Measurements from ENCODE around the gene GAPDH.

DNA sequence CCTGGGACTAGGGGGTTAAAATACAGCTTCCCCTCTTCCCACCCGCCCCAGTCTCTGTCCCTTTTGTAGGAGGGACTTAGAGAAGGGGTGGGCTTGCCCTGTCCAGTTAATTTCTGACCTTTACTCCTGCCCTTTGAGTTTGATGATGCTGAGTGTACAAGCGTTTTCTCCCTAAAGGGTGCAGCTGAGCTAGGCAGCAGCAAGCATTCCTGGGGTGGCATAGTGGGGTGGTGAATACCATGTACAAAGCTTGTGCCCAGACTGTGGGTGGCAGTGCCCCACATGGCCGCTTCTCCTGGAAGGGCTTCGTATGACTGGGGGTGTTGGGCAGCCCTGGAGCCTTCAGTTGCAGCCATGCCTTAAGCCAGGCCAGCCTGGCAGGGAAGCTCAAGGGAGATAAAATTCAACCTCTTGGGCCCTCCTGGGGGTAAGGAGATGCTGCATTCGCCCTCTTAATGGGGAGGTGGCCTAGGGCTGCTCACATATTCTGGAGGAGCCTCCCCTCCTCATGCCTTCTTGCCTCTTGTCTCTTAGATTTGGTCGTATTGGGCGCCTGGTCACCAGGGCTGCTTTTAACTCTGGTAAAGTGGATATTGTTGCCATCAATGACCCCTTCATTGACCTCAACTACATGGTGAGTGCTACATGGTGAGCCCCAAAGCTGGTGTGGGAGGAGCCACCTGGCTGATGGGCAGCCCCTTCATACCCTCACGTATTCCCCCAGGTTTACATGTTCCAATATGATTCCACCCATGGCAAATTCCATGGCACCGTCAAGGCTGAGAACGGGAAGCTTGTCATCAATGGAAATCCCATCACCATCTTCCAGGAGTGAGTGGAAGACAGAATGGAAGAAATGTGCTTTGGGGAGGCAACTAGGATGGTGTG is 1.9 kb downstream of the GAPDH start:
- TF ChIP-seq EP300 (IDR thresholded peaks at IDR 0.05): no peak
- TF ChIP-seq, protein P1, sequence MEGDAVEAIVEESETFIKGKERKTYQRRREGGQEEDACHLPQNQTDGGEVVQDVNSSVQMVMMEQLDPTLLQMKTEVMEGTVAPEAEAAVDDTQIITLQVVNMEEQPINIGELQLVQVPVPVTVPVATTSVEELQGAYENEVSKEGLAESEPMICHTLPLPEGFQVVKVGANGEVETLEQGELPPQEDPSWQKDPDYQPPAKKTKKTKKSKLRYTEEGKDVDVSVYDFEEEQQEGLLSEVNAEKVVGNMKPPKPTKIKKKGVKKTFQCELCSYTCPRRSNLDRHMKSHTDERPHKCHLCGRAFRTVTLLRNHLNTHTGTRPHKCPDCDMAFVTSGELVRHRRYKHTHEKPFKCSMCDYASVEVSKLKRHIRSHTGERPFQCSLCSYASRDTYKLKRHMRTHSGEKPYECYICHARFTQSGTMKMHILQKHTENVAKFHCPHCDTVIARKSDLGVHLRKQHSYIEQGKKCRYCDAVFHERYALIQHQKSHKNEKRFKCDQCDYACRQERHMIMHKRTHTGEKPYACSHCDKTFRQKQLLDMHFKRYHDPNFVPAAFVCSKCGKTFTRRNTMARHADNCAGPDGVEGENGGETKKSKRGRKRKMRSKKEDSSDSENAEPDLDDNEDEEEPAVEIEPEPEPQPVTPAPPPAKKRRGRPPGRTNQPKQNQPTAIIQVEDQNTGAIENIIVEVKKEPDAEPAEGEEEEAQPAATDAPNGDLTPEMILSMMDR (IDR thresholded peaks at IDR 0.05): no peak
- no peak for TF ChIP-seq POLR2A (IDR thresholded peaks at IDR 0.05)
- no peak for TF ChIP-seq POLR2AphosphoS5 (IDR thresholded peaks at IDR 0.05)

Measured in stomach (tissue), 4 donors.